AML-193 (cell line): ENCODE measurements around the gene PDZD7.
A peak's percentile ranks its signal among the peaks of the same experiment; 100 is the strongest.

Source experiments
- DNase-seq, 2 experiments: peaks; one replicate each; lab custom pipeline; 2025; lab: John Stamatoyannopoulos, UW

The PDZD7 gene

GRCh38 chr10:101001659-101002035 lies 29.3 kb downstream of the PDZD7 start:
- DNase-seq, result no peak

DNA sequence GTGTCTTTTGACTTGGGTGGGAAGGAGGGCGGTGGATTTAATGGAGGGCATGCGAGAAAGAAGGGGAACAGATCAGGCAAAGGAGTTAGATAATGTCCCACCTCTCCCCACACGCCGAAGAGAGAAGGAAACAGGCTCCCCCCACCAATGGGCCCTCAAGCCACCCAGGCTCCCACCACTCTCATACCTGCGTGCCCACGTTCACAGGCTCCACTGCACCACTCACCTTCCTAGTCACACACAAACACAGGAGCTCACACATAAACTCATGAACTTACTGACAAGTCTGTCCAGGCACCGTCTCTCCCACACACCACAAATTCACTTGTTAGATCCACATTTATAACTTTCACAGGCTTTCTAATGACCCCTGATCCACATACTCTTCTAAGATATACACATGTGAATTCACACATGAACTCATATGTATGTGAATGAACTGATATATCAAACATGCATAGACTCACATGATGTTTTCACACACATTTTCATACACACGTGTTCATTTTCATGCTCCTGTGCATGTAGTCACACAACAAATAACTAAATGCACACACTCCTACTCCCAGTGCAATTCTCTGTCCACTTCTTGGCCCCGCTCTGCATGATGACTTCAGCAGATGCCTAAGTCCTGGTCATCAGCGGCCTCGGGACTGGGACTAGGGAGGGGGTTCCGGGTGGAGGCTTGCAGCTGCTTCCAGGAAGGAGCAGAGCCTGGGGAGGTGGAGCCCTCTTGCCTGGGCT lies 29.8 kb downstream of the PDZD7 start:
- DNase-seq, result no peak

DNA sequence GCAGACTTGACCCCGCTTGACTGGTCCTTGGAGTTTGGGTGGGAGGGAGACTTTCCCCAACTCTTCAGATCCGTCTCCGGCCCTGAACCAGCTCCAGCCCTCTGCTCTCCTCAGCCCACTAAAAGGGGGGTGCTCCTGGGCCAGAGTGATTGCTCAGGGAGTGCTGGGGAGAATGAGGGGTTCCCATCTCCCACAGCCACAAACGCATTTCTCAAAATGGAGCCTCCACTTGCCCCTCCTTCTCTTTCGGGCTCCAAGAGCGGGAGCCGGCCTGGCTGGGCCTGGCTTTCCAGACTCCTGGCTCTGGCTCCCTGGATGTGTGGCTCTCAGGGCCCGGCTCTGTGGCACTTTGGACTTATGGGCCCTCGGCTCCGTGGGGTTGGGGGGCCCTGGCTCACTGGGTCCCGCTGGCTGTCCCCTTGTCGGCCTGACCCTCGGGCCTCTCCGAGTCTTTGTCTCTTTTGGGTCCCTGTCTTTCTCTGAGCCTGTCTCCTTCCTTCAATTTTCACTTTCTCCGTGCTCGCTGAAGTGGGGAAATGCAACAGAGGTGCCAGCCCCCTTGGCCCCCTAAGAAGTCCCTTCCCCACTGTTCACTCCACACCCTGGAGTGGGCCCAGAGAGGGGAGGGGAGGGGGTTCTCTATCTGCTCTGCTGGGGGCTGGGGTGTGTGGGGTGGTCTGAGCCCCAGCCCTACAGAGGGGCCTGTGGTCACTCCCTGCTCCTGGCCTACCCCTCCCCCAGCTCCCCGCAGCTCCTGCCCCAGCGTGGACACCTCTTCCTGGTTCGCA lies 30.6 kb downstream of the PDZD7 start:
- DNase-seq, result no peak

GRCh38 chr10:100999742-101000126 lies 31.2 kb downstream of the PDZD7 start, which contains the start of gene LZTS2:
Gene LZTS2, plus strand, starts transcription at chr10:100999808. Its CDS starts 2,731 bp downstream, at chr10:101002539.
- no peak for DNase-seq

- DNase-seq, result peak; percentile 32 to 65
Measured at GRCh38 chr10:100998991-100999741, 31.8 kb downstream of the PDZD7 start.

GRCh38 chr10:100998183-100998990 lies 32.5 kb downstream of the PDZD7 start:
- peak; percentile 47 to 50 for DNase-seq

DNA sequence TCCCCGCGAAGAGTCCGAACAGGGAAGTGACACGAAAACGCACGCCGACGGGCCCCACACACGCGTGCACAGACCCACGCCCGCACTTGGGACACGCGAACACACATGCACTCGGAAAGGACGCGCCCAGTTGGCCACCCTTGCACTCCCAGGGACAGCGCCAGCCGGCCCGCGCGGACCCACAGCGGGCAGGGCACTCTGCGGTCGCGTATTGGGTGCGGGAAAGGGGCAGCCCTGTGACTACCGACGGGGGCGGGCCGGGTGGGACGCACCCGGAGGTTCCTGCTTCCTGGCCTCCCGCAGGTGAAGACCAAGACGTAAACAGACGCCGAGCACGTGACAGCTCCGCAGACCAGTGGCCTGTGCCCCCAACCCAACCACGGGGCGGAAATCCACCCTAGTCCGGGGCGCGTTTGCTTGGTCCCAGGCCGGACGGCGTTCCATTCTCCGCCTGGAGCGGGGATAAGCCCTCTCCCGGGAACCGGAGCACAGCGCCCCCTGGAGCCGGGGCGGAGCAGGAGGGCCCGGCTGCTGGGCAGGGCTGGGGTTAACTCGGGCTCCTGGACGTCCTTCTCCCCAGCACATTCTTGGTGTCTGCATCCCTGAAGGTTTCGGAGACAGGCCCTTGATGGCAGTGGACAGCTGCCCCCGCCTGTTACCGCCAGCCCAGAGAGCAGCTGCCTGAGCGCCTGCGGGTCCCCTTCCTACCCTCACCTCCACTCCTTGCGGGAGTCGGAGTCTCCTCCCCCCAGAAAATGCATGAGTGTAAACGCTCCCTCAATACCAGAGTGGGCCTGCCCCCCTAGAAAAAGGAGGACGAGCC lies 33.4 kb downstream of the PDZD7 start:
- DNase-seq, result peak; percentile 46 to 62

GRCh38 chr10:100996678-100997359 lies 34.1 kb downstream of the PDZD7 start:
- DNase-seq, result no peak

- no peak for DNase-seq
Measured at GRCh38 chr10:100995181-100995580, 35.7 kb downstream of the PDZD7 start.

- DNase-seq, result no peak
Measured at GRCh38 chr10:100993986-100994708, 36.8 kb downstream of the PDZD7 start.

DNA sequence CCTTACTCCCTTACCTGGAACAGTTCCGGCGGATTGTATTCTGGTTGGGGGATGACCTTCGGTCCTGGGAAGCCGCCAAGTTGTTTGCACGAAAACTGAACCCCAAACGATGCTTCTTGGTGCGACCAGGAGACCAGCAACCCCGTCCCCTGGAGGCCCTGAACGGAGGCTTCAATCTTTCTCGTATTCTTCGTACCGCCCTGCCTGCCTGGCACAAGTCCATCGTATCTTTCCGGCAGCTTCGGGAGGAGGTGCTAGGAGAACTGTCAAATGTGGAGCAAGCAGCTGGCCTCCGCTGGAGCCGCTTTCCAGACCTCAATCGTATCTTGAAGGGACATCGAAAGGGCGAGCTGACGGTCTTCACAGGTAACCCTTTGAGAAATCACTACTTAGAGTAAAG lies 41.8 kb downstream of the PDZD7 start:
- no peak for DNase-seq

GRCh38 chr10:100988166-100988565 lies 42.8 kb downstream of the PDZD7 start:
- DNase-seq, result no peak

- no peak for DNase-seq
Measured at GRCh38 chr10:100987685-100988049, 43.3 kb downstream of the PDZD7 start.

GRCh38 chr10:100986952-100987684 lies 43.8 kb downstream of the PDZD7 start, which contains the start of the genes MRPL43 and TWNK:
Gene MRPL43, minus strand, starts transcription at chr10:100987497. Its CDS starts 54 bp downstream, at chr10:100987443.
Gene TWNK, plus strand, starts transcription at chr10:100987543. Its CDS starts 668 bp downstream, at chr10:100988211.
- peak; percentile 69 to 71 for DNase-seq

- no peak for DNase-seq
Measured at GRCh38 chr10:100986623-100986951, 44.3 kb downstream of the PDZD7 start.

DNA sequence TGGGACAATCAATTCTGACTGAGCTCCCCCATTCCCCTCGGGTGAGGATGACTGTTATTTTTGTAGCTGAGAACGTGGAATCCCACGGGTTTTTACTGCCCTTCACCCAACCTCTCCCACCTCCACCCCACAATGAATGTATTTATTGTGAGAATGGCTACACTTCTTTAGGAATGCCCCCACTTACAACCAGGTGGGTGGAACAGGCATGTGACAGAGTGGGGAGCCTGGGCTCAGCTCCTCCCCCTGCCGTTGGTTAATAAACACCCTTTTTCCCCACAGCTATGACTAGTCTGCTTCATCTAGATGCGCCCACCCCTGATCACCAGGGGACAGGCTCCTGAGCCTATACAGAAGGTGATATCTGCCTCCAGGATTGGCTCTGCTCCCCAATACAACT lies 45.6 kb downstream of the PDZD7 start:
- DNase-seq, result no peak

DNA sequence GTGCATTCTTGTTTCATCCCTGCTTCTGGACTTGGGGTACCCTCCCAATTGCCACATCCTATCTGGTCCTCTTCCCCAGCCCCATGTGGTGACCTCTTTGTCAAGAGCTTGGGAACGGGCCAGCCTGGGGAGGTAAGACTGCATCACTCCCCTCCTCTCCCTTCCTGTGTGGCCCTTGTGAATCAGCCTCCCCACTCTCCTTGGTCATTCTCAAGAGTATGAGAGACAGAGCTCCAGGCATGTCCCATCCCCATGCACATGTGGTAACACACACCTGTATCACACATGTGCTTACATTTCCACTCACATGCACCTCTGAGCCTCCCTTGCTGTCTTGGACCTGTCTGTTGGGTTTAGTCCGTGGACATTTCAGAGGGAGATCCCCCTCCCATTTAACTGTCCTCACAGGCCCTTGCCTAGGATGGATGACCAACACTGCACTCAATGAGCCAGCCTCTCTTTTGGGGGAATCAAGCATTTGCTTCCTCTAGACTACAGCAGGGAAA lies 46.2 kb downstream of the PDZD7 start:
- no peak for DNase-seq

DNA sequence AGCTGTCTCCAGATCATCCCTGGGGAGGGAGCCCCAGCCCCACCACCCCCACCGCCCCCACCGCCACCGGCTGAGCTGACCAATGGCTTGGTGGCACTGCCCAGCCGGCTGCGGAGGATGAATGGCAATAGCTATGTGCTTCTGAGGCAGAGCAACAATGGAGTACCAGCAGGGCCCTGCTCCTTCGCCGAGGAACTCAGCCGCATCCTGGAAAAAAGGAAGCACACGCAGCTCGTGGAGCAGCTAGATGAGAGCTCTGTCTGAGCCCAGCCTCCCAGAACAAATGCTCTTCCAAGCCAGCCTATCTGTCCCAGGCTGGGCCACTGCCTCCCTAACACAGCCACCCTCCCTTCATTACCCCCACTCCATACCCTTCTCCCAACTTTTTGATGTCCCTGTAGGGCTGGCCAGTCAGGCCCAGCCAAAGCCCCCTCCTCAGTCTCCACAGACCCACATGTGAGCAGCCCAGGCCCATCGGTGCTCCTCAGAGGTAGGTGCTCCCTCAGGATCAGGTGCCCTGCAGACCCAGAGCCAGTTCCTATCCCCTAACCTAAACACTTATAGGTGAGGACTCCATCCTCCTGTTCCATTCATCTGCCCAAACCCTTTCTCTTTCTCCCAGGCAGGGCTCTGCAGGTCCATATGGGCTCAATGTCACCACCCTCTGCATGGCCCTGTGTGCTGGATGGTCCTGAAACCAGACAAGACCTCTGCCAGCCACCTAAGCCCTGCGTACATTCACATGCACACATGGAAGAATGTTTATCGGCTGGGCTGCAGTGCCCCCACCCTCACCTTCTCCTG lies 46.9 kb downstream of the PDZD7 start:
- DNase-seq, result no peak
